ENCODE data around the gene CEP152.
"Not testable (repeated sequence)": the region's sequence is repeated elsewhere in the genome, so short reads cannot be mapped to it uniquely, and the experiment has no call there.

CEP152 gene

GRCh38 chr15:48810414-48811324 is at the start of gene CEP152:
CEP152 (minus strand) TSS chr15:48811069; CDS start chr15:48805649, 5,420 bp downstream.
- Mint-ChIP-seq H3K27ac (peak within 1 kb of the TSS; percentile 73), H3K36me3 (no peaks in the 10 kb centered on the region), H3K9me3 (no peaks in the 10 kb centered on the region), H3K27me3 (no peaks in the 10 kb centered on the region), H3K4me3 (peak within 1 kb of the TSS; percentile 96), H3K4me1 (peaks cover 32% of the 10 kb centered on the region)

GRCh38 chr15:48859426-48859825 is 48.6 kb upstream of the CEP152 start:
- Mint-ChIP-seq H3K4me1 (peaks cover 4% of the 10 kb centered on the region), H3K9me3 (no peaks in the 10 kb centered on the region), H3K27ac (no peak overlapping the region), H3K36me3 (no peaks in the 10 kb centered on the region), H3K27me3 (no peaks in the 10 kb centered on the region), H3K4me3 (no peak overlapping the region)

- H3K4me1 Mint-ChIP-seq: peaks cover 4% of the 10 kb centered on the region
- no peak overlapping the region for H3K4me3 Mint-ChIP-seq
- no peaks in the 10 kb centered on the region for H3K27me3 Mint-ChIP-seq
- no peak overlapping the region for H3K27ac Mint-ChIP-seq
- no peaks in the 10 kb centered on the region for H3K9me3 Mint-ChIP-seq
- H3K36me3 Mint-ChIP-seq: no peaks in the 10 kb centered on the region
These were observed 47.5 kb upstream of the CEP152 start for GRCh38 chr15:48858401-48858800.

GRCh38 chr15:48856942-48857341 is 46.1 kb upstream of the CEP152 start:
- no peaks in the 10 kb centered on the region for H3K9me3 Mint-ChIP-seq
- H3K27ac Mint-ChIP-seq: no peak overlapping the region
- H3K4me3 Mint-ChIP-seq: no peak overlapping the region
- no peaks in the 10 kb centered on the region for H3K4me1 Mint-ChIP-seq
- no peaks in the 10 kb centered on the region for H3K36me3 Mint-ChIP-seq
- H3K27me3 Mint-ChIP-seq: peaks cover under 1% of the 10 kb centered on the region

GRCh38 chr15:48855501-48856440 is 44.9 kb upstream of the CEP152 start:
- Mint-ChIP-seq H3K4me3 (no peak overlapping the region), H3K4me1 (no peaks in the 10 kb centered on the region), H3K36me3 (no peaks in the 10 kb centered on the region), H3K27ac (no peak overlapping the region), H3K27me3 (peaks cover 3% of the 10 kb centered on the region), H3K9me3 (no peaks in the 10 kb centered on the region)

- not testable (repeated sequence) for H3K9me3 Mint-ChIP-seq, H3K36me3 Mint-ChIP-seq, H3K27me3 Mint-ChIP-seq, H3K27ac Mint-ChIP-seq, H3K4me3 Mint-ChIP-seq, H3K4me1 Mint-ChIP-seq
These were observed 43.6 kb upstream of the CEP152 start for GRCh38 chr15:48854434-48854833.

- no peaks in the 10 kb centered on the region for H3K9me3 Mint-ChIP-seq
- no peak overlapping the region for H3K4me3 Mint-ChIP-seq
- H3K4me1 Mint-ChIP-seq: no peaks in the 10 kb centered on the region
- no peaks in the 10 kb centered on the region for H3K36me3 Mint-ChIP-seq
- no peak overlapping the region for H3K27ac Mint-ChIP-seq
- peaks cover 3% of the 10 kb centered on the region for H3K27me3 Mint-ChIP-seq
These were observed 41.1 kb upstream of the CEP152 start for GRCh38 chr15:48851956-48852355.

- H3K27ac Mint-ChIP-seq: no peak overlapping the region
- no peaks in the 10 kb centered on the region for H3K36me3 Mint-ChIP-seq
- no peaks in the 10 kb centered on the region for H3K4me1 Mint-ChIP-seq
- peaks cover 3% of the 10 kb centered on the region for H3K27me3 Mint-ChIP-seq
- no peak overlapping the region for H3K4me3 Mint-ChIP-seq
- no peaks in the 10 kb centered on the region for H3K9me3 Mint-ChIP-seq
These were observed 39.8 kb upstream of the CEP152 start for GRCh38 chr15:48850648-48851047.

- Mint-ChIP-seq H3K4me3 (no peak overlapping the region), H3K27me3 (no peaks in the 10 kb centered on the region), H3K27ac (no peak overlapping the region), H3K4me1 (no peaks in the 10 kb centered on the region), H3K9me3 (no peaks in the 10 kb centered on the region), H3K36me3 (no peaks in the 10 kb centered on the region)
These were observed 34.3 kb upstream of the CEP152 start for GRCh38 chr15:48845123-48845522.

GRCh38 chr15:48842501-48842900 is 31.6 kb upstream of the CEP152 start:
- H3K36me3 Mint-ChIP-seq: no peaks in the 10 kb centered on the region
- H3K27me3 Mint-ChIP-seq: peaks cover 3% of the 10 kb centered on the region
- no peak overlapping the region for H3K4me3 Mint-ChIP-seq
- no peaks in the 10 kb centered on the region for H3K9me3 Mint-ChIP-seq
- no peak overlapping the region for H3K27ac Mint-ChIP-seq
- H3K4me1 Mint-ChIP-seq: no peaks in the 10 kb centered on the region

- H3K27ac Mint-ChIP-seq: no peak overlapping the region
- H3K4me1 Mint-ChIP-seq: no peaks in the 10 kb centered on the region
- H3K36me3 Mint-ChIP-seq: no peaks in the 10 kb centered on the region
- H3K4me3 Mint-ChIP-seq: no peak overlapping the region
- H3K9me3 Mint-ChIP-seq: peaks cover 13% of the 10 kb centered on the region
- H3K27me3 Mint-ChIP-seq: peaks cover 12% of the 10 kb centered on the region
These were observed 23.9 kb upstream of the CEP152 start for GRCh38 chr15:48834756-48835155.

- H3K27me3 Mint-ChIP-seq: peaks cover 12% of the 10 kb centered on the region
- H3K36me3 Mint-ChIP-seq: no peaks in the 10 kb centered on the region
- no peaks in the 10 kb centered on the region for H3K4me1 Mint-ChIP-seq
- H3K4me3 Mint-ChIP-seq: no peak overlapping the region
- no peak overlapping the region for H3K27ac Mint-ChIP-seq
- peaks cover 13% of the 10 kb centered on the region for H3K9me3 Mint-ChIP-seq
These were observed 22.8 kb upstream of the CEP152 start for GRCh38 chr15:48833526-48834239.

- Mint-ChIP-seq H3K27ac (no peak overlapping the region), H3K4me1 (no peaks in the 10 kb centered on the region), H3K9me3 (peaks cover 13% of the 10 kb centered on the region), H3K36me3 (no peaks in the 10 kb centered on the region), H3K4me3 (no peak overlapping the region), H3K27me3 (peaks cover 10% of the 10 kb centered on the region)
These were observed 21.8 kb upstream of the CEP152 start for GRCh38 chr15:48832648-48833047.

GRCh38 chr15:48828906-48829305 is 18.0 kb upstream of the CEP152 start:
- Mint-ChIP-seq H3K9me3 (peaks cover 10% of the 10 kb centered on the region), H3K36me3 (no peaks in the 10 kb centered on the region), H3K27ac (no peak overlapping the region), H3K27me3 (peaks cover 7% of the 10 kb centered on the region), H3K4me1 (no peaks in the 10 kb centered on the region), H3K4me3 (no peak overlapping the region)

GRCh38 chr15:48828471-48828870 is 17.6 kb upstream of the CEP152 start:
- Mint-ChIP-seq H3K4me1 (no peaks in the 10 kb centered on the region), H3K27me3 (peaks cover 7% of the 10 kb centered on the region), H3K4me3 (no peak overlapping the region), H3K9me3 (peaks cover 8% of the 10 kb centered on the region), H3K36me3 (no peaks in the 10 kb centered on the region), H3K27ac (no peak overlapping the region)
